Type B pancreatic cell (in vitro differentiated cells): ENCODE results near the gene ZC3H18. TPM values are rescaled to one million over a fixed set of nuclear protein-coding genes. Genes with fewer than 3 reads are reported as not detected.

Experiments
- DNase-seq: peaks from one replicate; pipeline ENCODE4 v3.0.0; 2021; ENCODE audit warnings: mixed read lengths; ENCODE audit not compliant: unreplicated experiment; ENCODE audit errors: extremely low spot score
- H3K27ac Mint-ChIP-seq: 2 replicates; pipeline ENCODE4 v1.8.0; 2021; ENCODE audit warnings: mild to moderate bottlenecking, mixed read lengths
- H3K27me3 Mint-ChIP-seq: 2 replicates; pipeline ENCODE4 v1.8.0; 2021; ENCODE audit warnings: mixed read lengths
- H3K36me3 Mint-ChIP-seq: 2 replicates; pipeline ENCODE4 v1.8.0; 2021; ENCODE audit warnings: mixed read lengths
- H3K4me1 Mint-ChIP-seq: one replicate; pipeline ENCODE4 v1.8.0; 2021; ENCODE audit warnings: mixed read lengths; ENCODE audit not compliant: unreplicated experiment
- H3K4me3 Mint-ChIP-seq: 2 replicates; pipeline ENCODE4 v1.8.0; 2021; ENCODE audit warnings: mild to moderate bottlenecking, mixed read lengths
- H3K9me3 Mint-ChIP-seq: 2 replicates; pipeline ENCODE4 v1.8.0; 2021; ENCODE audit warnings: mixed read lengths
- total RNA-seq: library from RNA; stranded (reverse); gene quantifications from 2 replicates; pipeline ENCODE4 v1.2.1, GENCODE V29; 2021; ENCODE audit warnings: low replicate concordance
- TF ChIP-seq, protein P1 (sequence below): fragments of 200-600 bp; sonication (generic); conservative IDR thresholded peaks from 2 replicates; pipeline ENCODE4 v1.5.0; 2021; ENCODE audit warnings: antibody characterized with exemption, mild to moderate bottlenecking

The ZC3H18 gene
- total RNA-seq, 1 donor from 2014 or later: 70.2 TPM

DNA sequence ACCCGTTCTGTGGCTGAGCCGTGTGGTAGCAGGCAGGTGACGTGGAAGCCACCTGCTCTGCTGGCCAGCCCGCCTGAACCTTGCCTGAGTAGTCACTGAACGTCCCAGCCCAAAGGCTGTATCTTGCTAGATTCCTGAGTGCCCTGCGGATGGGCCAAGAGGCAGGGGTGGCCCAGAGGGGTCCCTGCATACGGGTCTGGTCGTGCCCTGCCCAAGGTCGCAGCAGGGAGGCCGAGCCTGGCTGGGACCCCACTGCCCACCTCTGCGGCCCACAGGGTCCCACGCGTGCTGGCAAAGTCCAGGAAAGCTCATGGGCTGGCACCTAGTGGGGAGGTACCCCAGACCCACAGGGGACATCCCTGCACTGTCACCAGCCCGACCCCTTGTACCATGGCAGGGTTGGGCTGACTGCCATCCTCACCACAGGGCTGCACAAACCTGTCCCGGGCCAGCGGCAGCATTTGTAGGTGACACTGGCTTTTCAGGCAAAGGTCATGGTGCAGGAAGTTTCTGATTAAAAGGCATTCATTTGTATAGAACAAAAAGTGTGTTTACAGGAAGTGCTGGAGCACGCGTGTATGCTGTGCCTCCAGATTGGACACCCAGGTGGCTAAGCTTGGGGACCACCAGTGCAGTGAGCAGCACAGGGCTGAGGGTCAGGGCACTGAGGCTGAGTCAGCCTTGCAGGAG lies 45.1 kb upstream of the ZC3H18 start:
- TF ChIP-seq, protein P1, sequence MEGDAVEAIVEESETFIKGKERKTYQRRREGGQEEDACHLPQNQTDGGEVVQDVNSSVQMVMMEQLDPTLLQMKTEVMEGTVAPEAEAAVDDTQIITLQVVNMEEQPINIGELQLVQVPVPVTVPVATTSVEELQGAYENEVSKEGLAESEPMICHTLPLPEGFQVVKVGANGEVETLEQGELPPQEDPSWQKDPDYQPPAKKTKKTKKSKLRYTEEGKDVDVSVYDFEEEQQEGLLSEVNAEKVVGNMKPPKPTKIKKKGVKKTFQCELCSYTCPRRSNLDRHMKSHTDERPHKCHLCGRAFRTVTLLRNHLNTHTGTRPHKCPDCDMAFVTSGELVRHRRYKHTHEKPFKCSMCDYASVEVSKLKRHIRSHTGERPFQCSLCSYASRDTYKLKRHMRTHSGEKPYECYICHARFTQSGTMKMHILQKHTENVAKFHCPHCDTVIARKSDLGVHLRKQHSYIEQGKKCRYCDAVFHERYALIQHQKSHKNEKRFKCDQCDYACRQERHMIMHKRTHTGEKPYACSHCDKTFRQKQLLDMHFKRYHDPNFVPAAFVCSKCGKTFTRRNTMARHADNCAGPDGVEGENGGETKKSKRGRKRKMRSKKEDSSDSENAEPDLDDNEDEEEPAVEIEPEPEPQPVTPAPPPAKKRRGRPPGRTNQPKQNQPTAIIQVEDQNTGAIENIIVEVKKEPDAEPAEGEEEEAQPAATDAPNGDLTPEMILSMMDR: no peak
- DNase-seq: no peak
- Mint-ChIP-seq H3K27ac (peak overlapping the region; percentile 71), H3K9me3 (no peaks in the 10 kb centered on the region), H3K36me3 (no peaks in the 10 kb centered on the region), H3K4me1 (peaks cover 6% of the 10 kb centered on the region), H3K4me3 (no peak overlapping the region), H3K27me3 (no peaks in the 10 kb centered on the region)

DNA sequence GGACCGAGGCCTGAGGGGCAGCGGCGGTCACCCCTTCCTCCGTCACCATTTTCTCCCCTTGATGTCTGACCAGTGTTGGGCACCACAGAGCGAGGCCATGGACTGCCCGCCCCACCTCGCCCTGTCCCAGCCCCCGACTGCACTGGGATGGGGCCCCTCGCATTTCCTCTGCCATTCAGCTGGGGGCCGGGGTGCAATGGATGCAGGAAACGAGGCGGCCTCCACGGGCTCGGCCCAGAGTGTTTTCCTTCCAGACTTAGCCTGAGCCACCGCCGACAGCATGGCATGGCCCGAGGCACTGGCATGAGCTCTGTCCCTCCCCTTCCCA lies 44.6 kb upstream of the ZC3H18 start:
- H3K27me3 Mint-ChIP-seq: no peaks in the 10 kb centered on the region
- H3K36me3 Mint-ChIP-seq: no peaks in the 10 kb centered on the region
- peaks cover 10% of the 10 kb centered on the region for H3K4me1 Mint-ChIP-seq
- DNase-seq: no peak
- TF ChIP-seq, protein P1: no peak
- H3K9me3 Mint-ChIP-seq: no peaks in the 10 kb centered on the region
- peak overlapping the region; percentile 71 for H3K27ac Mint-ChIP-seq
- no peak overlapping the region for H3K4me3 Mint-ChIP-seq

DNA sequence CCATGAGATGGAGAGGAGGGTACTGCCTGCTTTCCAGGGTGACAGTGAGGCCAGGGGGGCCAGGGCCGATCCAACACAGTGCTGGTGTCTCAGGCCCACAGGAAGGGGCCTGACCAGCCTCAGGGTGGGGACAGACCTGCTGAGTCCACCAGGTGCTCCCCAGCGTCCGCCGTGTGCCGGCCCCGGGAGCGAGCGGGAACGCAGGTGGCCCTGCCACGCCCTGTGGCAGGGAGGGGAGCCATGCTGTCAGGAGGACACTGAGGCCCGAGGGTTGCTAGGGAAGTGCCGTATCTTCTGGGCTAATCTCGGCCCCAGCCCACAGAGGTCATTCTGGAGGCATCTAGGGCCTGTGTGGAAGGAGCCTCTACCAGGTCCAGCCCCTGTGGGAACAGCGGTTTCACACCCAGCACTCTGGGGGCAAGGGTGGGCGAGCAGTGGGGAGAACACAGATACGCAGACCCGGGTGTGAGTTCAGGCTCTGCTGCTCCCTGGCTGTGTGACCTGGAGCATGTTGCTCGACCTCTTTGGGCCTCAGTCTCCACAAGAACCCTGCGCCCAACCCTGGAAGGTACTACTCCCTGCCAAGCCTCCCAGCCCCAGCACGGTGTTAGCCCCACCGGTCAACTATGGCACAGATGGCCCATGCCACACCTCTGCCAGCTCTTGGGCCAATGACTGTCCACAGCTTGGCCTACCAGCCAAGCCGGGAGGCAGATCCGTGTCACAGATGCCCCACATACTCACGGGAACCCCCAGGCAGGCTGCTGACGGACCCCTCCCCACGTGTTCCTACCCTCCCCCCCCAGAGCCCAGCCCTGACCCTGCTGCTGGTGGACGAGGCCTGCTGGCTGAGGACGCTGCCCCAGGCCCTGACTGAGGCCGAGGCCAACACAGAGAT lies 43.9 kb upstream of the ZC3H18 start:
- TF ChIP-seq, protein P1: no peak
- H3K9me3 Mint-ChIP-seq: no peaks in the 10 kb centered on the region
- H3K27ac Mint-ChIP-seq: no peak overlapping the region

DNA sequence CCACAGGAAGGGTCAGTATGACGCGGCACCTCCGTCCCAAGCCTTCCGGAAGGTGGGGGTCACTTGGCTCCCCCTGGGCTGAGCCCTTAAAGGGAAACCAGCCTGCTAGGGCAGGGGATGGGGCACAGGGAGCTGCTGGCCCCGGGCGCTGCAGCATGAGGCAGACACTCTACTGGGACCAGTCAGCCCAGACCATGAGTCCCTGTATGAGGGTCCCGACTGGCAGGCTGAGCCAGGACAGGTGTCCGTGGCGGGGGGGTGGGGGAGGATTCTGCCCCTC lies 43.4 kb upstream of the ZC3H18 start:
- Mint-ChIP-seq H3K4me1 (peaks cover 13% of the 10 kb centered on the region), H3K27ac (no peak overlapping the region), H3K9me3 (no peaks in the 10 kb centered on the region), H3K36me3 (no peaks in the 10 kb centered on the region), H3K4me3 (no peak overlapping the region), H3K27me3 (no peaks in the 10 kb centered on the region)
- no peak for DNase-seq
- TF ChIP-seq, protein P1: no peak

More for the DNA sequence above, 43.9 kb upstream of the ZC3H18 start:
- no peak overlapping the region for H3K4me3 Mint-ChIP-seq
- peaks cover 13% of the 10 kb centered on the region for H3K4me1 Mint-ChIP-seq
- H3K36me3 Mint-ChIP-seq: no peaks in the 10 kb centered on the region
- no peak for DNase-seq
- no peaks in the 10 kb centered on the region for H3K27me3 Mint-ChIP-seq

DNA sequence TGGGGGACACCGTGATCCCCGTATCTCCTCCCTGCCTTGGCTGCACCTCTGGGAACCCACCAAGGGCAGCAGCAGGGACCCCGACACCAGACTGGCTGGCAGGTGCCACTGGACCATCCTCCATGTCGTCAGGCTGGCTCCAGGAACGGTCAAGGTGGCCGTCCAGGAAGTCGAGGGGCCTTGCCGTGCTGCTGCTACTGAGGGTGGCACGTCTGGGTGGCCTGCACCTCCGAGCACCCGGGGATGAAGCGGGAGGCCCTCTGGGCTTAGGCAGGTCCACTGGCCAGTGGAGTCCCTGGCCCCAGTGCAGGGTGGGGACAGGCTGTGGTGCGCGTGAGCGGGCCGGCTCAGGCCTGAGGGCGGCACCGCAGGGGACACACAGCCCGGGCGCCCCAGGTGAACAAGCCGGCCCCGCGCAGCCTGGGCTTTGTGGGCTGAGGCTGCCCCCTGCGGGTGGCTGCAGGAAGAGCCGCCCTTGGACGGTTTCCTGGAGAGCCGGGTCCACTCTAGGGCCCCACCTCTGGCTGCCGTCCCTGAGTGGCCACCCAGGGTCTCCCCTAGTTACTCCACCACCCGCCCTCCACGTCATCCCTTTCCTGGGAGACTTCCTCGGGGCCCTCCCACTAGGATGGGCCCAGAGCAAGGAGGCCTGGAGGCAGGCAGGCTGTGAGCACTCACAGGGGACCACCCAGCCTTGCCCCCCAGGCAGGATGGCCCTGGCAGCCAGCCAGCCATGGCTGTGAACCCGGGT lies 42.8 kb upstream of the ZC3H18 start:
- DNase-seq: peak; percentile 85
- no peaks in the 10 kb centered on the region for H3K27me3 Mint-ChIP-seq
- no peaks in the 10 kb centered on the region for H3K36me3 Mint-ChIP-seq
- H3K4me1 Mint-ChIP-seq: peaks cover 13% of the 10 kb centered on the region
- TF ChIP-seq, protein P1: peak; percentile 94
- no peak overlapping the region for H3K4me3 Mint-ChIP-seq
- no peaks in the 10 kb centered on the region for H3K9me3 Mint-ChIP-seq
- no peak overlapping the region for H3K27ac Mint-ChIP-seq
